ENCODE data around the gene MBNL2.

MBNL2 gene

DNA sequence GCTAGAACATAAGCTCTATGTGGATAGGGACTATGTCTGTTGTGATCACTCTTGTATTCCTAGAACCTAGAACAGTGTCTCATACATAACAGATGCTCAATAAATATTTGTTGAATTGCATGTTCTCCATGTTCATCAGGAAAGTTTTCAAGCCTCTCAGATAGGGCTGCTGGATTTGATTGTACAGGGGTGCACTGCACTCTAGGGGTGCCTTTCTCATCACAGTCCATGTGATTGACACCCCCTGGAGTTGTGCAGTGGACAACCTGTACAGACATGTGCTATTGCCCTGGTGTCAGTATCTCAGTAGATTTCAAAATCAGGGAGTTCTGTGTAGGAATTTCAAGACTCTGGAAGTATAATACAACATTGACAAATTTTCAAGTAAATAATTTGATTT lies 58.9 kb downstream of the MBNL2 start:
- Histone ChIP-seq H3K4me2 (ENCODE audit: low read depth, low read length, poor library complexity, severe bottlenecking) (no peak overlapping the region), H3K9ac (ENCODE audit: low read length) (no peak overlapping the region), H3K4me3 (ENCODE audit: insufficient read depth, low read length, poor library complexity, severe bottlenecking) (no peak overlapping the region), H3K27ac (ENCODE audit: low read depth, low read length) (no peak overlapping the region), H2AFZ (ENCODE audit: low read depth, low read length, severe bottlenecking) (no peak overlapping the region), H3K79me2 (ENCODE audit: insufficient read depth, low read length) (no peaks in the 10 kb centered on the region), H3F3A (ENCODE audit: insufficient read depth) (no peaks in the 10 kb centered on the region), H3K9me3 (ENCODE audit: insufficient read depth, low read length) (no peaks in the 10 kb centered on the region), H3K9me2 (replicated peaks; ENCODE audit: insufficient read depth, low read length) (no peaks in the 10 kb centered on the region), H4K20me1 (ENCODE audit: low read depth, low read length) (no peaks in the 10 kb centered on the region), H3K36me3 (ENCODE audit: low read length) (0 out of 2 replicates have a peak, but pooled peaks cover 3% of the 10 kb centered on the region), H3K27me3 (ENCODE audit: low read length) (no peaks in the 10 kb centered on the region)
- TF ChIP-seq EZH2phosphoT487 (conservative IDR thresholded peaks at IDR 0.05; ENCODE audit: low read length): no peak
- TF ChIP-seq, protein P1, sequence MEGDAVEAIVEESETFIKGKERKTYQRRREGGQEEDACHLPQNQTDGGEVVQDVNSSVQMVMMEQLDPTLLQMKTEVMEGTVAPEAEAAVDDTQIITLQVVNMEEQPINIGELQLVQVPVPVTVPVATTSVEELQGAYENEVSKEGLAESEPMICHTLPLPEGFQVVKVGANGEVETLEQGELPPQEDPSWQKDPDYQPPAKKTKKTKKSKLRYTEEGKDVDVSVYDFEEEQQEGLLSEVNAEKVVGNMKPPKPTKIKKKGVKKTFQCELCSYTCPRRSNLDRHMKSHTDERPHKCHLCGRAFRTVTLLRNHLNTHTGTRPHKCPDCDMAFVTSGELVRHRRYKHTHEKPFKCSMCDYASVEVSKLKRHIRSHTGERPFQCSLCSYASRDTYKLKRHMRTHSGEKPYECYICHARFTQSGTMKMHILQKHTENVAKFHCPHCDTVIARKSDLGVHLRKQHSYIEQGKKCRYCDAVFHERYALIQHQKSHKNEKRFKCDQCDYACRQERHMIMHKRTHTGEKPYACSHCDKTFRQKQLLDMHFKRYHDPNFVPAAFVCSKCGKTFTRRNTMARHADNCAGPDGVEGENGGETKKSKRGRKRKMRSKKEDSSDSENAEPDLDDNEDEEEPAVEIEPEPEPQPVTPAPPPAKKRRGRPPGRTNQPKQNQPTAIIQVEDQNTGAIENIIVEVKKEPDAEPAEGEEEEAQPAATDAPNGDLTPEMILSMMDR (IDR thresholded peaks at IDR 0.05; ENCODE audit: insufficient read depth, low read length, poor library complexity, severe bottlenecking): no peak

DNA sequence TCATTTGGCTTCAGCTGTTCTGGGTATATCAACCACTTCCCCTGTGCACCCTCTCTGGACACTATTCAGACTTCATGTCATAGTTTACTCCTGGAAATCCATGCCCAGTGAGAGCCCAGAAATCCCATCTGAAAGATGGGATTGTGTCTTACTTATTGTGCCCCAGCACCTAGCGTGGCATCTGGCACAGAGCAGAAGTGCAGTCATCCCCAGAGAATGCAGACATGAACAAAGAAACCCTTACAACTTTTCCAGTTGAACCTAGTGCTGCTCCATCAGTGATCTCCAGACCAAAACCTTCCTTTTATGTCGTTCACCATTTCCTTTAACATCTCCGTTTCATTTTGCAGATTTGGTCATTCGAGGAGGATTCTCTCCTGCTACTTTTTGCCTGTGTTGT lies 60.6 kb downstream of the MBNL2 start:
- H3K27me3 ChIP-seq (ENCODE audit: low read length): no peaks in the 10 kb centered on the region
- no peak overlapping the region for H3K4me3 ChIP-seq (ENCODE audit: insufficient read depth, low read length, poor library complexity, severe bottlenecking)
- H4K20me1 ChIP-seq (ENCODE audit: low read depth, low read length): no peaks in the 10 kb centered on the region
- no peaks in the 10 kb centered on the region for H3K9me3 ChIP-seq (ENCODE audit: insufficient read depth, low read length)
- TF ChIP-seq, protein P1 (IDR thresholded peaks at IDR 0.05; ENCODE audit: insufficient read depth, low read length, poor library complexity, severe bottlenecking): no peak
- TF ChIP-seq EZH2phosphoT487 (conservative IDR thresholded peaks at IDR 0.05; ENCODE audit: low read length): no peak
- no peaks in the 10 kb centered on the region for H3K9me2 ChIP-seq (replicated peaks; ENCODE audit: insufficient read depth, low read length)
- H2AFZ ChIP-seq (ENCODE audit: low read depth, low read length, severe bottlenecking): no peak overlapping the region
- H3F3A ChIP-seq (ENCODE audit: insufficient read depth): no peaks in the 10 kb centered on the region
- no peak overlapping the region for H3K4me2 ChIP-seq (ENCODE audit: low read depth, low read length, poor library complexity, severe bottlenecking)
- no peak overlapping the region for H3K27ac ChIP-seq (ENCODE audit: low read depth, low read length)
- no peaks in the 10 kb centered on the region for H3K79me2 ChIP-seq (ENCODE audit: insufficient read depth, low read length)
- no peak overlapping the region for H3K9ac ChIP-seq (ENCODE audit: low read length)
- H3K36me3 ChIP-seq (ENCODE audit: low read length): no peaks in the 10 kb centered on the region

DNA sequence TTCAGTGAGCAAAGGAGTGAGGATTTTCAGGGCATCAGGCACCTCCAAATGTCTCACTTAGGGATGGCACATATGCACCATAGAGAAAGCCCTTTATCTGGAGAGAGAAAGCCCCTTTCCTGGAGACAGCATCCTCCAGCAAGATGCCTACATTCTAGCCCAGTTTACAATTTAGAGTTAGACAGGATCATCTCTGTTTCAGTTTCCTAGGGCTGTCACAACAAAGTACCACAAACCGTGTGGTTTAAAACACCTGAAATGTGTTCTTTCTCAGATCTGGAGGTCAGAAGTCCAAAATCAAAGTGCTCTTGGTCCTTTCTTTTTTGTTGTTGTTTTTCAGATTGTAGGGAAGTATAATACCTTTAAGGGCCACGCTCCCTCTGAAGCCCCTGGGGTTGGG lies 61.8 kb downstream of the MBNL2 start:
- TF ChIP-seq, protein P1 (IDR thresholded peaks at IDR 0.05; ENCODE audit: insufficient read depth, low read length, poor library complexity, severe bottlenecking): no peak
- no peak for TF ChIP-seq EZH2phosphoT487 (conservative IDR thresholded peaks at IDR 0.05; ENCODE audit: low read length)
- Histone ChIP-seq H3K27me3 (ENCODE audit: low read length) (no peaks in the 10 kb centered on the region), H3K36me3 (ENCODE audit: low read length) (no peaks in the 10 kb centered on the region), H3K9me2 (replicated peaks; ENCODE audit: insufficient read depth, low read length) (no peaks in the 10 kb centered on the region), H4K20me1 (ENCODE audit: low read depth, low read length) (no peaks in the 10 kb centered on the region), H3K4me3 (ENCODE audit: insufficient read depth, low read length, poor library complexity, severe bottlenecking) (no peak overlapping the region), H3K79me2 (ENCODE audit: insufficient read depth, low read length) (no peaks in the 10 kb centered on the region), H3K27ac (ENCODE audit: low read depth, low read length) (no peak overlapping the region), H3K9ac (ENCODE audit: low read length) (no peak overlapping the region), H3F3A (ENCODE audit: insufficient read depth) (no peaks in the 10 kb centered on the region), H3K4me2 (ENCODE audit: low read depth, low read length, poor library complexity, severe bottlenecking) (no peak overlapping the region), H3K9me3 (ENCODE audit: insufficient read depth, low read length) (no peaks in the 10 kb centered on the region), H2AFZ (ENCODE audit: low read depth, low read length, severe bottlenecking) (no peak overlapping the region)
